Central memory CD4-positive, alpha-beta T cell (primary cell): ENCODE data around the gene CSAD.
"Not testable (repeated sequence)": the region's sequence is repeated elsewhere in the genome, so short reads cannot be mapped to it uniquely, and the experiment has no call there.

Experiments
- DNase-seq: peaks from one replicate; pipeline ENCODE4 v3.0.0; 2022

The CSAD gene

DNA sequence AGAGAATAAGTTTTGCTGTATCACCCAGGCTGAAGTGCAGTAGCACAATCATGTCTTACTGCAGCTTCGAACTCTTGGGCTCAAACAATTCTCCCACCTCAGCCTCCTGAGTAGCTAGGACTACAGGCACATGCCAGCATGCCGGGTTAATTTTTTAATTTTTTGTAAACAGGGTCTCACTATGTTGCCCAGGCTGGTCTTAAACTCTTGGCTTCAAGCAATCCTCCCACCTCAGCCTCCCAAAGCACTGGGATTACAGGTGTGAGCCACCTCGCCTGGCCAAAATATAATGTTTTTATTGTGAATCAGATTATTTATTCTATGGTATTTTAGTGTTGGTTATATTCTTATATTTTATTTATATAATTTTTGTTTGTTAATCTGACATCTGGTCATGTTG is 4.0 kb downstream of the CSAD start:
- no peak for DNase-seq

DNA sequence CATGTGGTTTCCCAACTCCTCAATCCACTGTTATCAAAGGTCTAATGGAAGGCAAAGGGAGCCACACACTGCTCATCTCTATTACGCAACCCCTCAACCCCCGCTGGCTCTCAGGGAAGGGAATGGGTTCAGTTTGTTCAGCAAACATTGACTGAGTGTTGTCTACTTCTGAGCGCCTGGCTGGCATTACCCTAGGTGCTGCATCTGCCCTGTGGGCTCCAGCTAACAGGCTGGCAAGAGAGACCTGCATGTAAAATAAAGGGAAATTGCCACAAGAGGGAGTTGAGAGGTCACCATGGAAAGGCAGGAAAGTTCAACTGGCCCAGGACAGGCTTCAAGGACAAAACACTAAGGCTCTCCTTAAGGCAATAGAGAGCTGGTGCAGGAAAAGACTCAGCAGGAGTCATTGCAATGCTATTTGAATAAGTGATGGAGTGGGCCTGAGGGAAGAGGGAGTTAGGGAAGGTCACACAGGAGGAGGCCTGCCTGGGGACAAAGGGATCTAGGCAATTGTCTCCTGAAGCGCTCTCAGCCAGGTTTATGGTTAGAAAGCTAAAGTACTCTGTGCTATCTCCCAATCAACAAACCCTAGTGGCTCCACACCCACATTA is 5.7 kb downstream of the CSAD start:
- no peak for DNase-seq

DNA sequence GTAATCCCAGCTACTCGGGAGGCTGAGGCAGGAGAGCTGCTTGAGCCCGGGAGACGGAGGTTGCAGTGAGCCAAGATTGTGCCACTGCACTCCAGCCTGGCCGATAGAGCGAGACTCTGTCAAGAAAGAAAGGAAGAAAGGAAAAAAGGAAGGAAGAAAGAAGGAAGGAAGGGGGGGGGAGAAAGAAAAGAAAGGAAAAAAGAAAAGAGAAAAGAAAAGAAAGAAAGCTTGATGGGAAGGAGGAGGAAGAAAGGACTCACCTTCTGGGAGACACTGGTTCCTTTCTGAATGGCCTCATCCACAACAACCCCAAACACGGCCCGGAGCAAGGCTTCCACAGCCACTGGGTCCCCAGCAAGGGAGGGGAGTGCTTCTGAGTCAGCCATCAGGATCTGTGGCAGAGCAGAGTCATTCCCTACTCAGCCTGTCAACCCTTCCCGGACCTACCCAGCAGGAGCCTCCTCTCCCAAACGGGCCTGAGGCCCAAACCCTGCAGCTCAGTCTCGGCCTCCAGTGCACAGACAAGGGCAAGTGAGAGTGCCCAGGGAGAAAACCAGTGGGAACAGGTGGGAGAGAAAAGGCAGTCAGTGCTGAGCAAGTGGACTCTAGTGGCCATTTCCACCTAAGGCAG is 7.5 kb downstream of the CSAD start:
- no peak for DNase-seq

DNA sequence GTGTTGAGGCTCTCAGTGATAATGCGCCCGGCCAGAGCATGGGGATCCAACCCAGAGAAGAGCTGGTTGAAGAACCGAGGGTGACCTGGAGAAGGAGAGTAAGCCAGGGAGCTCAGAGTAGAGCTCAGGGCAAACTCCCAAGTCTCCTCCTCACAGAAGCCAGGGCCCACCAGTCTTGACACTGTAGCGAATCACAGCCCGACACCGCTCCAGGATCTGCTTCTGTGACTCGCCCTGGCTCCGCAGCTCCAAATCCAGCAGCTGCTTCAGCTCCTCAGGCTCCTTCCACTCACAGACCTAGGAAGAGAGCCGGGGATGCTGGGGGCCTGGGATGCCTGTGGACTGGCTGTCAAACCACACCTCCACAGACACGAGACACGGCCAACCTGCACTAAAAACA is 8.4 kb downstream of the CSAD start:
- no peak for DNase-seq

GRCh38 chr12:53171725-53172329 is 8.9 kb downstream of the CSAD start:
- DNase-seq = no peak

DNA sequence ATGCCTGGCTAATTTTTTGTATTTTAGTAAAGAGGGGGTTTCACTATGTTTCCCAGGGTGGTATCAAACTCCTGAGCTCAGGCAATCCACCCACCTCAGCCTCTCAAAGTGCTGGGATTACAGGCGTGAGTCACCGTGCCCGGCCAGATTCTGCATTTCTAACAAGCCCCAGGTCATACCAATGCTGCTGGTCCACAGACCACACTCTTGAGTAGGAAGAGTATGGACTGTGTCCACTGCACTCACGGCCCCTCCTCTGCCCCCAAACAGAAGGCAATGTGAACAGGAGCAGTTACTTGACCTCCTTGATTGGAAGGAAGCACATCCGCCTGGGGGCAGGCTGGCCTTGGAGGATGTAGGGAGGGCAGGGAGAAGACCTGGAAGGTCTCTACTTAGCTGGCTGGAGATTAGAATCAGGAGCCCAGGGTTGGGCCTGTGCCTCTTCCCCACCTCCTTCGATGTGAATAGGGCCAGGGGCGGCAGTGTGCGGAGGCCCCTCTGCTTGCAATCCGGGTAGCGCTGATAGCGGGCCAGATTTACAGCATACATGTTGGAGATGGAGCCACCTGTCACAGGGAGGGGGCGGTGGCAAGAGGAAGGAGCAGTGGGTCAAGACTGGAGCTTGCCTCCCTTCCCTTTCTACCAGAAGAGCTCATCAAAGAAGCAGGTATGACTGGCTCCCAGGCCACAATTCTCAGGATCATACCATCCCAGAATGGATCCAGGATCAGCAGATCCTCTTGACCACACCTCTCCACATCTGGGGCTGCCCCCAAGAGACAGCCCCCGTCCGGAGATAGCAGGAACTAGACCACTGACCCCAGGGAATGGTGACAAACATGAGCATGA is 9.6 kb downstream of the CSAD start:
- DNase-seq = no peak

DNA sequence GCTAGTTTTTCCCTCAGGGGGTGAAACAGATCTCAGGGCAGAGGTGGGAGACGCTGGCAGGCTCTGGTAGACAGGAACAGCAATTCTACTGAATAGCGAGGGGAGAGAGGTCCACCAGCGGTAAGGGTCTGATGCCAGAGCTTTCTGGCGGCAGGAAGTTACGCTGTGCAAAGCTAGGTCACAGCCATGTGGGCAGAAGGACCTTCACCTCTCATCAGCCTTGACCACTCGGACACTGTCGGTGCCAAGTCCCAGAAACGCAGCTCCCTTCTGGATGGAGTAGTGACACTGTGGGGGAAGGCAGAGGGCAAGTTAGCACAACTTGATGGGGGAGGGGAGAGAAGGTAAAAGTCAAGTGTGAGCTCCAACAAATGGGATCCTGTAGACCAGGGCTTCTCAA is 10.5 kb downstream of the CSAD start:
- DNase-seq = no peak

DNA sequence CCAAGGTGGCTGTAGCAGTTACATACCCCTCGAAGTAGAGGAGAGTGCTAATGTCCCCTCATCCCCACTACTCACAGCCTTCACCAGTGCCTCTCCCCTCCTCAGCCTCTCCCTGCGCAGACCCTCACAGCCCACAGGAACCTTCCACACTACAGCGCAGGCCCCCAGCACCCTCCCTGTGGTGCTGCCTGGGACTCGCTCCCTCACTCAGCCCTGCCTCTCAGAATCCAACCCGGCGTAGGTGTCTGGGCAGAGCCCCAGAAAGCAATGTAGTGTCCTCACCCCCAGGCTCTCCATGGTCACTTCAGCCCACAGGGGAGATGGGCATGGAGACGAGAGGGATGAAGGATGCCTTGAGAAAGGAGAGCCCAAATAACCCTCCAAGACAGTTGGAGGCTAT is 11.1 kb downstream of the CSAD start:
- DNase-seq = no peak

- no peak for DNase-seq
Measured at GRCh38 chr12:53166837-53167236, 13.9 kb downstream of the CSAD start.

GRCh38 chr12:53163008-53163407 is 17.7 kb downstream of the CSAD start:
- not testable (repeated sequence) for DNase-seq

GRCh38 chr12:53161119-53161911 is 19.4 kb downstream of the CSAD start:
- DNase-seq = no peak

GRCh38 chr12:53160673-53161072 is 20.1 kb downstream of the CSAD start:
- no peak for DNase-seq

DNA sequence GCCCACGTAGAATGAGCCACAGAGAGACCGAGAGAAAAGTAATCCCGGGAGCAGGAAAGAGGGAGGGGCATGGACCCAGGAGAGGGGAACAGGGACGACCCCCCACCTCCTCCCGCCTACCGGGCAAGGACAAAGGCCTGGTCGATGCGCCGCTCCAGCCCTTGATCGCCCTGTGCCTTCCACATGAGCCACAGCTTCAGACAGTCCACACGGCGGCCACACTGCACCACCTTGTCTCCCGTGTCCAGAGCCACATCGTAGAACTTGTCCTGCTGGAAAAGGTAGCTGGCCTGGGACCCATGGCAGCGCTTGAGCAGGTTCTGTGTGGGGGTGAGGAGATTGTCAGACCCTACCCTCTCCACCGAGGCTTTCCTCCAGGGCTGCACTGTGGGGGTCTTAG is 20.7 kb downstream of the CSAD start:
- DNase-seq = no peak

GRCh38 chr12:53159195-53159839 is 21.4 kb downstream of the CSAD start:
- peak; percentile 82 for DNase-seq

- no peak for DNase-seq
Measured at GRCh38 chr12:53152390-53152789, 28.3 kb downstream of the CSAD start.

DNA sequence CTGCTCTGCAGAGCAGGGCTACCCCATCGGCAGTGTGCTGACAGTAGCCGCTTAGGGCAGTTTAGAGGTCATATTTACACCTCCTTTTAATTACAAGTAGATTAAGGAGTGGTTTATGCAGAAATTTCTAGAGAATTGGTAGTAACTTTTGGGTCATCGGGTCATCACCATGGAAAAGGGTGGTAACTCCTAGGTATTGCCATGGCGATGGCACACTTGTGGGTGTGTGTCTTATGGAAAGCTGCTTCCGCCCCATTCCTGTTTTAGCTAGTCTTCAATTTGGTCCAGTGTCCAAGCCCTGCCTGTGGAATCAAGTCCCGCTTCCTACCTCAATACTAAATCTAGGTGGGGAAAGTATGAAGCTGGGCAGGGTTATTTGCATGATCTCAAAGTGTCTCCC is 29.7 kb downstream of the CSAD start:
- no peak for DNase-seq

- no peak for DNase-seq
Measured at GRCh38 chr12:53147653-53148052, 33.1 kb downstream of the CSAD start.

GRCh38 chr12:53147181-53147580 is 33.5 kb downstream of the CSAD start:
- no peak for DNase-seq

DNA sequence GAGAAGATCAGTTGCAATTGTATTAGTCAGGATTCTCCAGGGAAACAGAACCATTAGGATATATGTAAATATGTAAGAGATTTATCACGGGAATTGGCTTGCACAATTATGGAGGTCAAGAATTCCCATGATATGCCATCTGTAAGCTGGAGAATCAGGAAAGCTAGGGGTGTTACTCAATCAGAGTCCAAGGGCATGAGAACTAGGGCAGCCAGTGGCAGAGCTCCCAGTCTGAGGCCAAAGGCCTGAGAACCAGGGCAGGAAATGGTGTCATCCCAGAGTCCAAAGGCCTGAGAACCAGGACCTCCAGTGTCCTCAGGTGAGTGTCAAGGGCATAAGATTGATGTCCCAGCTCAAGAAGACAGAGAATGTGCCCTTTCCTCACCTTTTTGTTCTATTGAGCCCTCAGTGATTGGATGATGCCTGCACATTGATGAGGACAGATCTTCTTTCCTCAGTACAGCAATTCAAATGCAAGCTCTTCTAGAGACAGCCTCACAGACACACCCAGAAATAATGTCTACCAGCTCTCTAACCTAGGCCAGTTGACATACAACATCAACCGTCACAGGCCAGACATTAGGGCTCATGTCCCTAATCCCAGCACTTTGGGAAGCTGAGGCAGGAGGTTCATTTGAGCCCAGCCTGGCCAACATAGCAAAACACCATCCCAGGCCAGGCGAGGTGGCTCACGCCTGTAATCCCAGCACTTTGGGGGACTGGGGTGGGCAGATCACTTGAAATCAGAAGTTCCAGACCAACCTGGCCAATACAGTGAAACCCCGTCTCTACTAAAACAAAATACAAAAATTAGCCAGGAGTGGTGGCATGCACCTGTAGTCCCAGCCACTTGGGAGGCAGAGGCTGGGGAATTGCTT is 35.1 kb downstream of the CSAD start:
- no peak for DNase-seq

DNA sequence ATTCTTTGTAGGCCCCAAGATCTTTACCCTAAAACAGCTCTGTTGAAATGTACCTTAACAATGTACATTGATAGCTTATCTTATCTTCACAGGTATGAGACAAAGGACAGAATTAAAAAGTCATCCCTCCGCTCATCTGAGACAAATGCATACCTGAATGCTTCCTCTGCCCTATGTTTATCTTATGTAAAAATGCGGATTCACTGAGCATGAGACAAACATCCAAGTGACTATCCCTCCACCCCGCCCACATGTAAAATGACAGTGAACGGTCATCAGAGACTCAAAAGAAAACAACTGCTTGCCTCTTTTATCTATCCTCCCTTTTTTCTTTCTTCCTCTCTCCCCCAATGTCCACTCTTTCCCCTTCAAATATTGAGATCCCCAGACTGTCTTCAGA is 37.4 kb downstream of the CSAD start:
- no peak for DNase-seq

- no peak for DNase-seq
Measured at GRCh38 chr12:53133722-53134121, 47.0 kb downstream of the CSAD start.
